ENCODE data around the gene SEPTIN10.

DNA sequence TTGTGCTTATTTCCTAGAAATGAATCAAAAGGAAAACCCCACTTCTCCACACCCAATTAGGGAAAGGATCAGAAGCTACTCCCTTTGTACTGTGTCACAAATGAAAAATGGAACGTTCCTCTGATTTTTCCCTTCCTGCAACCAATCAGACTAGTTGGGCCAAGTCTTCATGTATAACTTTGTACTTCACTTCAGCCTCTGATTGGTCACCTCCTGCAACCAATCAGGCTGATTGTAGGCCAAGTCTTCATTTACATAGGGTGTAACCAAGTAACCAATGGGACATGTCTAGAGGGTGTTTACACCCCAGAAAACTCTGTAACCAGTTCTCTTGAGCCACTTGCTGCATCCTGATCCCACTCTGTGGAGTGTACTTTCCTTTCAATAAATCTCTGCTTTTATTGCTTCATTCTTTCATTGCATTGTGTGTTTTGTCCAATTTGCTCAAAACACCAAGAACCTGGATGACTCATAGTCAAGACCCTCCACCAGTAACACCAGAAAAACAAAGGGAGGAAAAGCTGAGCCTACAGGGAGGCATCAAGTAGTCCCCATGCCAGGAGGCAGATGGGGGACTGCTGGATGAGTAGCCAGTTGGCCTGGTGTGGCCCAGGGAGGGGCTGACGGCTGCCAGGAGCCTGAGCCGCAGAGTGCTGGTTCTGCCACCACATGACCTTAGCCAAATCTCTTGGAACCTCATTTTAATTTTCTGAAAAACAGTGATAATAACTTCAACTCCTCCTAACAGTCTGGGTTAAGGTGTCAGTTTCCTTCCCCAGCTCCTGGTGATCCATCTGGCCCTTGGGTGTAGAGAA lies 46.5 kb upstream of the SEPTIN10 start:
- no peak for TF ChIP-seq POLR2A (IDR thresholded peaks at IDR 0.05)
- TF ChIP-seq, protein P1, sequence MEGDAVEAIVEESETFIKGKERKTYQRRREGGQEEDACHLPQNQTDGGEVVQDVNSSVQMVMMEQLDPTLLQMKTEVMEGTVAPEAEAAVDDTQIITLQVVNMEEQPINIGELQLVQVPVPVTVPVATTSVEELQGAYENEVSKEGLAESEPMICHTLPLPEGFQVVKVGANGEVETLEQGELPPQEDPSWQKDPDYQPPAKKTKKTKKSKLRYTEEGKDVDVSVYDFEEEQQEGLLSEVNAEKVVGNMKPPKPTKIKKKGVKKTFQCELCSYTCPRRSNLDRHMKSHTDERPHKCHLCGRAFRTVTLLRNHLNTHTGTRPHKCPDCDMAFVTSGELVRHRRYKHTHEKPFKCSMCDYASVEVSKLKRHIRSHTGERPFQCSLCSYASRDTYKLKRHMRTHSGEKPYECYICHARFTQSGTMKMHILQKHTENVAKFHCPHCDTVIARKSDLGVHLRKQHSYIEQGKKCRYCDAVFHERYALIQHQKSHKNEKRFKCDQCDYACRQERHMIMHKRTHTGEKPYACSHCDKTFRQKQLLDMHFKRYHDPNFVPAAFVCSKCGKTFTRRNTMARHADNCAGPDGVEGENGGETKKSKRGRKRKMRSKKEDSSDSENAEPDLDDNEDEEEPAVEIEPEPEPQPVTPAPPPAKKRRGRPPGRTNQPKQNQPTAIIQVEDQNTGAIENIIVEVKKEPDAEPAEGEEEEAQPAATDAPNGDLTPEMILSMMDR (IDR thresholded peaks at IDR 0.05) = no peak
